Left renal cortex interstitium (tissue), 4 donors: ENCODE measurements around the gene PWWP2A. TPM values are rescaled to one million over a fixed set of nuclear protein-coding genes. Genes with fewer than 3 reads are reported as not detected.
"Not testable (repeated sequence)": the region's sequence is repeated elsewhere in the genome, so short reads cannot be mapped to it uniquely, and the experiment has no call there.

Source experiments
- DNase-seq, 4 donors: peaks; one replicate each; pipeline ENCODE4 v3.0.0-alpha.2; 2013; ENCODE audit warnings: low read depth in 4 of 4, low spot score in 2 of 4, missing footprints in 1 of 4
- polyA plus RNA-seq, 4 donors: library from polyadenylated mRNA; unstranded; fragments of 120-200 nt; gene quantifications; one replicate each; pipeline ENCODE4 v1.2.1, GENCODE V29; 2013; ENCODE audit not compliant: insufficient read length in 4 of 4

Gene PWWP2A
- polyA plus RNA-seq, 4 donors = 28.5 to 32.9 (median 30.8) TPM

- no peak for DNase-seq
Measured at GRCh38 chr5:160081495-160081894, 37.8 kb downstream of the PWWP2A start.

- DNase-seq = no peak
Measured at GRCh38 chr5:160079753-160080152, 39.5 kb downstream of the PWWP2A start.

- no peak for DNase-seq
Measured at GRCh38 chr5:160076997-160077396, 42.3 kb downstream of the PWWP2A start.

GRCh38 chr5:160075073-160075472, 44.2 kb downstream of the PWWP2A start:
- no peak for DNase-seq

GRCh38 chr5:160071916-160072315, 47.3 kb downstream of the PWWP2A start:
- no peak for DNase-seq

- no peak for DNase-seq
Measured at GRCh38 chr5:160071516-160071915, 47.7 kb downstream of the PWWP2A start.

- DNase-seq = not testable (repeated sequence)
Measured at GRCh38 chr5:160069120-160069519, 50.1 kb downstream of the PWWP2A start.

- DNase-seq = no peak
Measured at GRCh38 chr5:160064995-160065614, 54.1 kb downstream of the PWWP2A start.

GRCh38 chr5:160064417-160064810, 54.8 kb downstream of the PWWP2A start:
- no peak for DNase-seq

- no peak for DNase-seq
Measured at GRCh38 chr5:160061770-160062169, 57.5 kb downstream of the PWWP2A start.

GRCh38 chr5:160060001-160060400, 59.2 kb downstream of the PWWP2A start:
- no peak for DNase-seq

GRCh38 chr5:160057256-160057655, 62.0 kb downstream of the PWWP2A start:
- no peak for DNase-seq

- DNase-seq = no peak
Measured at GRCh38 chr5:160054831-160055230, 64.4 kb downstream of the PWWP2A start.

- no peak for DNase-seq
Measured at GRCh38 chr5:160054047-160054446, 65.2 kb downstream of the PWWP2A start.

GRCh38 chr5:160049099-160049498, 70.2 kb downstream of the PWWP2A start:
- no peak for DNase-seq

GRCh38 chr5:160048131-160048530, 71.1 kb downstream of the PWWP2A start:
- no peak for DNase-seq

GRCh38 chr5:160047423-160047822, 71.8 kb downstream of the PWWP2A start:
- no peak for DNase-seq

GRCh38 chr5:160044967-160045366, 74.3 kb downstream of the PWWP2A start:
- DNase-seq = no peak

- no peak for DNase-seq
Measured at GRCh38 chr5:160044391-160044804, 74.9 kb downstream of the PWWP2A start.

GRCh38 chr5:160042671-160043070, 76.6 kb downstream of the PWWP2A start:
- no peak for DNase-seq
